ENCODE results near the gene ZDHHC4.
"Not testable (repeated sequence)": the region's sequence is repeated elsewhere in the genome, so short reads cannot be mapped to it uniquely, and the experiment has no call there.

The ZDHHC4 gene

GRCh38 chr7:6621195-6622133, 44.2 kb downstream of the ZDHHC4 start:
- H3K27ac ChIP-seq (ENCODE audit: low read length) = no peak overlapping the region
- no peaks in the 10 kb centered on the region for H3K4me1 ChIP-seq (ENCODE audit: control insufficient read depth, insufficient read depth, low read length)
- H3K36me3 ChIP-seq (ENCODE audit: control insufficient read depth, insufficient read depth, low read length) = peaks cover 18% of the 10 kb centered on the region
- no peak overlapping the region for H3K4me3 ChIP-seq (ENCODE audit: low read length)
- DNase-seq (ENCODE audit: low read depth, low spot score) = no peak
- no peaks in the 10 kb centered on the region for H3K9me3 ChIP-seq (ENCODE audit: control insufficient read depth, insufficient read depth, low read length)
- H3K27me3 ChIP-seq (ENCODE audit: control insufficient read depth, insufficient read depth, low read length) = no peaks in the 10 kb centered on the region
- no CpG with 5 or more reads among the region's 20 CpGs for WGBS (ENCODE audit: insufficient coverage, insufficient read length)

- no peaks in the 10 kb centered on the region for H3K4me1 ChIP-seq (ENCODE audit: control insufficient read depth, insufficient read depth, low read length)
- DNase-seq (ENCODE audit: low read depth, low spot score) = no peak
- H3K36me3 ChIP-seq (ENCODE audit: control insufficient read depth, insufficient read depth, low read length) = peaks cover 18% of the 10 kb centered on the region
- no peaks in the 10 kb centered on the region for H3K27me3 ChIP-seq (ENCODE audit: control insufficient read depth, insufficient read depth, low read length)
- no peak overlapping the region for H3K27ac ChIP-seq (ENCODE audit: low read length)
- no CpG with 5 or more reads among the region's 67 CpGs for WGBS (ENCODE audit: insufficient coverage, insufficient read length)
- H3K9me3 ChIP-seq (ENCODE audit: control insufficient read depth, insufficient read depth, low read length) = no peaks in the 10 kb centered on the region
- no peak overlapping the region for H3K4me3 ChIP-seq (ENCODE audit: low read length)
Observed at GRCh38 chr7:6622134-6622710, 45.0 kb downstream of the ZDHHC4 start.

- H3K27ac ChIP-seq (ENCODE audit: low read length) = no peak overlapping the region
- H3K27me3 ChIP-seq (ENCODE audit: control insufficient read depth, insufficient read depth, low read length) = no peaks in the 10 kb centered on the region
- no peak overlapping the region for H3K4me3 ChIP-seq (ENCODE audit: low read length)
- no peak for DNase-seq (ENCODE audit: low read depth, low spot score)
- no peaks in the 10 kb centered on the region for H3K9me3 ChIP-seq (ENCODE audit: control insufficient read depth, insufficient read depth, low read length)
- no CpG with 5 or more reads among the region's 15 CpGs for WGBS (ENCODE audit: insufficient coverage, insufficient read length)
- no peaks in the 10 kb centered on the region for H3K4me1 ChIP-seq (ENCODE audit: control insufficient read depth, insufficient read depth, low read length)
- peaks cover 18% of the 10 kb centered on the region for H3K36me3 ChIP-seq (ENCODE audit: control insufficient read depth, insufficient read depth, low read length)
Observed at GRCh38 chr7:6623589-6624245, 46.5 kb downstream of the ZDHHC4 start.

GRCh38 chr7:6624246-6624611, 47.0 kb downstream of the ZDHHC4 start:
- no CpG with 5 or more reads among the region's 3 CpGs for WGBS (ENCODE audit: insufficient coverage, insufficient read length)
- H3K27ac ChIP-seq (ENCODE audit: low read length) = no peak overlapping the region

GRCh38 chr7:6628045-6628444, 50.8 kb downstream of the ZDHHC4 start:
- Histone ChIP-seq H3K9me3 (ENCODE audit: control insufficient read depth, insufficient read depth, low read length) (no peaks in the 10 kb centered on the region), H3K36me3 (ENCODE audit: control insufficient read depth, insufficient read depth, low read length) (no peaks in the 10 kb centered on the region; the same call in 1 of the 2 replicates), H3K27ac (ENCODE audit: low read length) (no peak overlapping the region), H3K27me3 (ENCODE audit: control insufficient read depth, insufficient read depth, low read length) (no peaks in the 10 kb centered on the region), H3K4me1 (ENCODE audit: control insufficient read depth, insufficient read depth, low read length) (no peaks in the 10 kb centered on the region), H3K4me3 (ENCODE audit: low read length) (no peak overlapping the region)
- WGBS (ENCODE audit: insufficient coverage, insufficient read length) = no CpG with 5 or more reads among the region's 6 CpGs
- no peak for DNase-seq (ENCODE audit: low read depth, low spot score)

More at GRCh38 chr7:6624246-6624611, 47.0 kb downstream of the ZDHHC4 start:
- Histone ChIP-seq H3K27me3 (ENCODE audit: control insufficient read depth, insufficient read depth, low read length) (no peaks in the 10 kb centered on the region), H3K9me3 (ENCODE audit: control insufficient read depth, insufficient read depth, low read length) (no peaks in the 10 kb centered on the region), H3K4me1 (ENCODE audit: control insufficient read depth, insufficient read depth, low read length) (no peaks in the 10 kb centered on the region), H3K4me3 (ENCODE audit: low read length) (no peak overlapping the region), H3K36me3 (ENCODE audit: control insufficient read depth, insufficient read depth, low read length) (peaks cover 18% of the 10 kb centered on the region)
- DNase-seq (ENCODE audit: low read depth, low spot score) = no peak

- Histone ChIP-seq H3K27me3 (ENCODE audit: control insufficient read depth, insufficient read depth, low read length) (no peaks in the 10 kb centered on the region), H3K4me1 (ENCODE audit: control insufficient read depth, insufficient read depth, low read length) (no peaks in the 10 kb centered on the region), H3K4me3 (ENCODE audit: low read length) (no peak overlapping the region), H3K27ac (ENCODE audit: low read length) (no peak overlapping the region), H3K9me3 (ENCODE audit: control insufficient read depth, insufficient read depth, low read length) (no peaks in the 10 kb centered on the region), H3K36me3 (ENCODE audit: control insufficient read depth, insufficient read depth, low read length) (no peaks in the 10 kb centered on the region)
- DNase-seq (ENCODE audit: low read depth, low spot score) = no peak
- WGBS (ENCODE audit: insufficient coverage, insufficient read length) = no CpG with 5 or more reads among the region's 11 CpGs
Observed at GRCh38 chr7:6630007-6630849, 53.0 kb downstream of the ZDHHC4 start.

- no peak for DNase-seq (ENCODE audit: low read depth, low spot score)
- WGBS (ENCODE audit: insufficient coverage, insufficient read length) = no CpG with 5 or more reads among the region's 7 CpGs
- H3K27me3 ChIP-seq (ENCODE audit: control insufficient read depth, insufficient read depth, low read length) = no peaks in the 10 kb centered on the region
- no peaks in the 10 kb centered on the region for H3K36me3 ChIP-seq (ENCODE audit: control insufficient read depth, insufficient read depth, low read length)
- H3K9me3 ChIP-seq (ENCODE audit: control insufficient read depth, insufficient read depth, low read length) = no peaks in the 10 kb centered on the region
- no peak overlapping the region for H3K27ac ChIP-seq (ENCODE audit: low read length)
- H3K4me3 ChIP-seq (ENCODE audit: low read length) = no peak overlapping the region
- no peaks in the 10 kb centered on the region for H3K4me1 ChIP-seq (ENCODE audit: control insufficient read depth, insufficient read depth, low read length)
Observed at GRCh38 chr7:6631605-6632004, 54.4 kb downstream of the ZDHHC4 start.

- WGBS (ENCODE audit: insufficient coverage, insufficient read length) = no CpG with 5 or more reads among the region's 8 CpGs
- Histone ChIP-seq H3K27ac (ENCODE audit: low read length) (no peak overlapping the region), H3K36me3 (ENCODE audit: control insufficient read depth, insufficient read depth, low read length) (no peaks in the 10 kb centered on the region), H3K27me3 (ENCODE audit: control insufficient read depth, insufficient read depth, low read length) (no peaks in the 10 kb centered on the region), H3K4me3 (ENCODE audit: low read length) (no peak overlapping the region), H3K4me1 (ENCODE audit: control insufficient read depth, insufficient read depth, low read length) (0 out of 2 replicates have a peak, but pooled peaks cover 2% of the 10 kb centered on the region), H3K9me3 (ENCODE audit: control insufficient read depth, insufficient read depth, low read length) (no peaks in the 10 kb centered on the region)
- DNase-seq (ENCODE audit: low read depth, low spot score) = no peak
Observed at GRCh38 chr7:6634021-6634420, 56.8 kb downstream of the ZDHHC4 start.

- not testable (repeated sequence) for H3K9me3 ChIP-seq (ENCODE audit: control insufficient read depth, insufficient read depth, low read length); H3K36me3 ChIP-seq (ENCODE audit: control insufficient read depth, insufficient read depth, low read length); H3K27me3 ChIP-seq (ENCODE audit: control insufficient read depth, insufficient read depth, low read length); DNase-seq (ENCODE audit: low read depth, low spot score); H3K27ac ChIP-seq (ENCODE audit: low read length); H3K4me3 ChIP-seq (ENCODE audit: low read length); H3K4me1 ChIP-seq (ENCODE audit: control insufficient read depth, insufficient read depth, low read length)
- WGBS (ENCODE audit: insufficient coverage, insufficient read length) = no CpG with 5 or more reads among the region's 5 CpGs
Observed at GRCh38 chr7:6634971-6635370, 57.7 kb downstream of the ZDHHC4 start.

Measured in iPS DF 6.9 (cell line).